ENCODE results near the gene ANKRD53. TPM values are rescaled to one million over a fixed set of nuclear protein-coding genes. Genes with fewer than 3 reads are reported as not detected.

The ANKRD53 gene
- total RNA-seq, 1 experiment from 2014 or later: not detected

GRCh38 chr2:70943205-70943871 is 35.1 kb upstream of the ANKRD53 start:
- H3K9me3 Mint-ChIP-seq (ENCODE audit: low read depth, unreplicated experiment): no peaks in the 10 kb centered on the region
- no TSS peak for BruUV-seq (replicated peaks)
- no peak overlapping the region for H3K27ac Mint-ChIP-seq (ENCODE audit: unreplicated experiment)
- peaks cover 72% of the 10 kb centered on the region for H3K27me3 Mint-ChIP-seq (ENCODE audit: unreplicated experiment)
- CTCF ChIA-PET: no interaction called here
- no peak overlapping the region for H3K4me3 Mint-ChIP-seq (ENCODE audit: low read depth, unreplicated experiment)
- intact Hi-C loops (cut with micrococcal nuclease; ENCODE audit: unreplicated experiment): no loop called here
- peaks cover 16% of the 10 kb centered on the region for H3K4me1 Mint-ChIP-seq (ENCODE audit: low read depth, unreplicated experiment)
- H3K36me3 Mint-ChIP-seq (ENCODE audit: insufficient read depth, unreplicated experiment): no peaks in the 10 kb centered on the region
- TF ChIP-seq CTCF (IDR thresholded peaks at IDR 0.05; ENCODE audit: unreplicated experiment): no peak
- no peak for DNase-seq

GRCh38 chr2:70944111-70944690 is 34.2 kb upstream of the ANKRD53 start:
- Mint-ChIP-seq H3K27ac (ENCODE audit: unreplicated experiment) (no peak overlapping the region), H3K4me1 (ENCODE audit: low read depth, unreplicated experiment) (peaks cover 17% of the 10 kb centered on the region), H3K4me3 (ENCODE audit: low read depth, unreplicated experiment) (no peak overlapping the region), H3K9me3 (ENCODE audit: low read depth, unreplicated experiment) (no peaks in the 10 kb centered on the region), H3K36me3 (ENCODE audit: insufficient read depth, unreplicated experiment) (no peaks in the 10 kb centered on the region), H3K27me3 (ENCODE audit: unreplicated experiment) (peaks cover 71% of the 10 kb centered on the region)
- CTCF ChIA-PET: no interaction called here
- no TSS peak for BruUV-seq (replicated peaks)
- intact Hi-C loops (cut with micrococcal nuclease; ENCODE audit: unreplicated experiment): no loop called here
- no peak for DNase-seq
- no peak for TF ChIP-seq CTCF (IDR thresholded peaks at IDR 0.05; ENCODE audit: unreplicated experiment)

- Mint-ChIP-seq H3K9me3 (ENCODE audit: low read depth, unreplicated experiment) (no peaks in the 10 kb centered on the region), H3K4me1 (ENCODE audit: low read depth, unreplicated experiment) (peaks cover 17% of the 10 kb centered on the region), H3K27me3 (ENCODE audit: unreplicated experiment) (peaks cover 49% of the 10 kb centered on the region), H3K36me3 (ENCODE audit: insufficient read depth, unreplicated experiment) (no peaks in the 10 kb centered on the region), H3K27ac (ENCODE audit: unreplicated experiment) (no peak overlapping the region), H3K4me3 (ENCODE audit: low read depth, unreplicated experiment) (no peak overlapping the region)
- no TSS peak for BruUV-seq (replicated peaks)
- peak; percentile 56 for DNase-seq
- peak; percentile 78 for TF ChIP-seq CTCF (IDR thresholded peaks at IDR 0.05; ENCODE audit: unreplicated experiment)
- CTCF ChIA-PET: interaction anchor here (1.7 kb wide), 1 partner anchor 82 kb away, joined by 7 read pairs; no protein-coding TSS in a partner anchor
- intact Hi-C loops (cut with micrococcal nuclease; ENCODE audit: unreplicated experiment): loop anchor here (1.0 to 2.0 kb wide), 3 partner anchors 76 to 158 kb away; no protein-coding TSS in a partner anchor
Observed at GRCh38 chr2:70946832-70947442, 31.5 kb upstream of the ANKRD53 start.

DNA sequence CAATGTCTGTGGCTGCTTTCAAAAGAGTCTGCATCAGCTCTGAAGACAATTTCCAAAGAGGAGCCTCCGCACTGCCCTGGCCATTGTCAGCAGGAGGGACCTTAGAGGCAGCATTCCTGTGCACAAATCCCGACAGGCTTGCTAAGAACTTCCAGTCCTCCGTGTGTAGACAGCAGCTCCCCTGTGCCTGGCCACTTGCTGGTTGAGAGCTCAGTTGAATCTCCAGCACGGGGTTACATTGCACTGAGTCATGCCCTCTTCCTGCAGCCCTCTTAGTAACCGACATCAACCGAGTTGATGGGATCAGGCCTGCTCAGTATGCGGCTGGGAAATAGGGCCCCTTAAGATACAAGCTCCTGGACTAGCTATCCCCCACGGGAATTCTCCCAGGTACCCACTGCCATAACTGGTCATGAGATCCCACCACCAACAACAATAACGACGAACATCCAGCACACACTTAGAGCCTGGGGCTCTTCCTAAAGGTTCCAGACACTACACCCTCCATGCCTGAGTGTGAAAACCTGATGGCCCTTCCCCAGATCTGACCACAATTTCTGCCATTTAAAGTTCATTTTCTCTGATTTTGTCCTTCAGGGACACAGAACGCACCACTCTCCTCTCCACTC is 30.8 kb upstream of the ANKRD53 start:
- H3K27me3 Mint-ChIP-seq (ENCODE audit: unreplicated experiment): peaks cover 41% of the 10 kb centered on the region
- H3K27ac Mint-ChIP-seq (ENCODE audit: unreplicated experiment): no peak overlapping the region
- H3K4me1 Mint-ChIP-seq (ENCODE audit: low read depth, unreplicated experiment): peaks cover 17% of the 10 kb centered on the region
- no peak for DNase-seq
- no peaks in the 10 kb centered on the region for H3K9me3 Mint-ChIP-seq (ENCODE audit: low read depth, unreplicated experiment)
- H3K4me3 Mint-ChIP-seq (ENCODE audit: low read depth, unreplicated experiment): no peak overlapping the region
- no TSS peak for BruUV-seq (replicated peaks)
- TF ChIP-seq CTCF (IDR thresholded peaks at IDR 0.05; ENCODE audit: unreplicated experiment): no peak
- CTCF ChIA-PET: interaction anchor here (0.6 to 1.7 kb wide), 9 partner anchors 18 to 685 kb away, joined by 3 to 12 read pairs (median 5); no protein-coding TSS in a partner anchor
- H3K36me3 Mint-ChIP-seq (ENCODE audit: insufficient read depth, unreplicated experiment): no peaks in the 10 kb centered on the region
- intact Hi-C loops (cut with micrococcal nuclease; ENCODE audit: unreplicated experiment): loop anchor here (1.0 to 2.0 kb wide), 3 partner anchors 76 to 159 kb away; no protein-coding TSS in a partner anchor

Data from Calu3 (cell line).